Left lung (tissue), 10 donors: ENCODE data around the gene AKT2. TPM values are rescaled to one million over a fixed set of nuclear protein-coding genes. Genes with fewer than 3 reads are reported as not detected.

Experiments used
- ATAC-seq: fragments of 200-7000 bp; cut with Tn5 transposase; one replicate; pipeline ENCODE4 v1.9.1; 2020; ENCODE audit warnings: moderate library complexity
- DNase-seq, 4 donors: peaks; one replicate each; pipeline ENCODE4 v3.0.0-alpha.2; 2013 to 2020
- H3K27ac ChIP-seq, 2 donors: fragments of 200-600 bp; sonication (generic) in 1 of 2; one replicate each; pipeline versions ENCODE4 v1.5.0 to v1.8.0; 2020 to 2021
- H3K27me3 ChIP-seq, 2 donors: fragments of 200-600 bp; sonication (generic) in 1 of 2; one replicate each; pipeline versions ENCODE4 v1.5.0 to v1.8.0; 2020 to 2021
- H3K36me3 ChIP-seq, 2 donors: fragments of 200-600 bp; sonication (generic) in 1 of 2; one replicate each; pipeline versions ENCODE4 v1.5.0 to v1.8.0; 2020 to 2021
- H3K4me1 ChIP-seq, 2 donors: fragments of 200-600 bp; one replicate each; pipeline ENCODE4 v1.8.0; 2021
- H3K4me3 ChIP-seq, 2 donors: fragments of 200-600 bp; sonication (generic) in 1 of 2; one replicate each; pipeline versions ENCODE4 v1.5.0 to v1.8.0; 2020 to 2021; ENCODE audit warnings: mild to moderate bottlenecking in 1 of 2
- H3K9me3 ChIP-seq, 2 donors: fragments of 200-600 bp; sonication (generic) in 1 of 2; one replicate each; pipeline versions ENCODE4 v1.5.0 to v1.8.0; 2020 to 2021
- CTCF ChIP-seq, 2 donors: fragments of 200-600 bp; sonication (generic) in 1 of 2; IDR thresholded peaks; one replicate each; pipeline versions ENCODE4 v1.5.0 to v1.8.0; 2021; ENCODE audit warnings: antibody characterized with exemption in 2 of 2
- intact Hi-C, 2 donors: fragments of 100-400 bp; cut with DNase I; formaldehyde crosslinking; loops; one replicate each; pipeline versions ENCODE4 v1.11.2 to v1.14.2; 2022
- polyA plus RNA-seq, 6 donors: library from polyadenylated mRNA; unstranded; fragments of 120-200 nt; gene quantifications; one replicate each; pipeline ENCODE4 v1.2.1, GENCODE V29; 2013; ENCODE audit not compliant: insufficient read length in 6 of 6
- total RNA-seq, 2 donors: library from RNA; stranded (reverse); fragmentation: NEBNext Ultra II Directional; extraction: Animal tissue kit (Norgen Biotek cat#: 25700); gene quantifications; one replicate each; pipeline ENCODE4 v1.2.1, GENCODE V29; 2021
- donor health status: DM: no; HTN: yes; CAD: no.
- donor health status: DM: no; HTN: no; CAD: no.

The AKT2 gene
- total and polyA plus RNA-seq, 8 donors = 102 to 182 (median 163) TPM

- H3K27ac ChIP-seq = peak overlapping the region; percentile 94 to 97
- H3K4me1 ChIP-seq = peaks cover 34 to 64% of the 10 kb centered on the region in 2 donors
- H3K27me3 ChIP-seq = no peaks in the 10 kb centered on the region
- H3K36me3 ChIP-seq = no peaks in the 10 kb centered on the region
- TF ChIP-seq CTCF (IDR thresholded peaks at IDR 0.05) = no peak
- ATAC-seq (no peak), DNase-seq (peak in 3 of 4 donors; percentile 13 to 41 (median 40))
- intact Hi-C loops = no loop called here
- H3K9me3 ChIP-seq = no peaks in the 10 kb centered on the region
- peak overlapping the region; percentile 76 to 79 for H3K4me3 ChIP-seq
Observed at GRCh38 chr19:40283414-40284250, 1.5 kb downstream of the AKT2 start.

GRCh38 chr19:40282920-40283319, 2.2 kb downstream of the AKT2 start:
- H3K4me3 ChIP-seq = no peak overlapping the region
- no peak overlapping the region for H3K27ac ChIP-seq
- H3K9me3 ChIP-seq = no peaks in the 10 kb centered on the region
- ATAC-seq = no peak
- TF ChIP-seq CTCF (IDR thresholded peaks at IDR 0.05) = no peak
- H3K4me1 ChIP-seq = peaks cover 38 to 70% of the 10 kb centered on the region in 2 donors
- intact Hi-C loops = no loop called here
- DNase-seq = no peak
- no peaks in the 10 kb centered on the region for H3K36me3 ChIP-seq
- no peaks in the 10 kb centered on the region for H3K27me3 ChIP-seq

GRCh38 chr19:40282209-40282580, 3.0 kb downstream of the AKT2 start:
- no peaks in the 10 kb centered on the region for H3K36me3 ChIP-seq
- intact Hi-C loops = no loop called here
- TF ChIP-seq CTCF (IDR thresholded peaks at IDR 0.05) = no peak
- H3K9me3 ChIP-seq = no peaks in the 10 kb centered on the region
- H3K4me1 ChIP-seq = peaks cover 39 to 70% of the 10 kb centered on the region in 2 donors
- ATAC-seq (no peak), DNase-seq (no peak)
- no peak overlapping the region for H3K4me3 ChIP-seq
- H3K27me3 ChIP-seq = no peaks in the 10 kb centered on the region
- no peak overlapping the region for H3K27ac ChIP-seq

GRCh38 chr19:40281381-40282208, 3.5 kb downstream of the AKT2 start:
- no peak overlapping the region for H3K27ac ChIP-seq
- DNase-seq = peak in 1 of 4 donors; percentile 14
- no peak for ATAC-seq
- no peaks in the 10 kb centered on the region for H3K27me3 ChIP-seq
- no peaks in the 10 kb centered on the region for H3K9me3 ChIP-seq
- H3K4me3 ChIP-seq = no peak overlapping the region
- intact Hi-C loops = no loop called here
- no peak for TF ChIP-seq CTCF (IDR thresholded peaks at IDR 0.05)
- H3K4me1 ChIP-seq = peaks cover 39 to 70% of the 10 kb centered on the region in 2 donors
- no peaks in the 10 kb centered on the region for H3K36me3 ChIP-seq
